GM12878 (cell line): ENCODE measurements around the gene SULT6B1. TPM values are rescaled to one million over a fixed set of nuclear protein-coding genes. Genes with fewer than 3 reads are reported as not detected.

Experiments used
- ATAC-seq: fragments of 200-7000 bp; cut with Tn5 transposase; 3 replicates; pipeline ENCODE4 v1.9.1; 2020; ENCODE audit warnings: mild to moderate bottlenecking, moderate library complexity
- BruUV-seq: library from RNA; stranded (reverse); fragments of 400-500 nt; replicated peaks from 2 replicates; lab custom pipeline; 2021; lab: Mats Ljungman, UMichigan
- CTCF ChIA-PET: fragments of 300-600 bp; sonication (Branson Sonifier 250); formaldehyde crosslinking; extraction: SDS; loops from one replicate; lab custom pipeline; 2021; ENCODE audit warnings: inconsistent platforms; lab: Yijun Ruan, JAX
- POLR2A ChIA-PET: fragments of 350-600 bp; formaldehyde crosslinking; extraction: SDS; loops from one replicate; lab custom pipeline; 2021; ENCODE audit warnings: inconsistent platforms; lab: Charles Lee
- RAD21 ChIA-PET: fragments of 300-600 bp; sonication (Branson Sonifier 250); formaldehyde crosslinking; loops from one replicate; lab custom pipeline; 2023; ENCODE audit warnings: antibody characterized with exemption; ENCODE audit not compliant: unreplicated experiment; lab: Charles Lee
- SMC1A ChIA-PET: fragments of 300-600 bp; sonication (Branson Sonifier 250); formaldehyde crosslinking; loops from one replicate; lab custom pipeline; 2023; ENCODE audit not compliant: unreplicated experiment, uncharacterized antibody; lab: Charles Lee
- DNase-seq: peaks from one replicate; pipeline ENCODE4 v3.0.0-alpha.2; 2011; ENCODE audit warnings: low read depth, low spot score
- FAIRE-seq: peaks from 3 replicates; lab custom pipeline; 2011; peaks lifted over from hg19 to GRCh38; lab: Jason Lieb, UNC
- H2AFZ ChIP-seq: 2 replicates; pipeline ENCODE4 v1.6.0; 2011; ENCODE audit warnings: low read depth, low read length, control low read depth; ENCODE audit not compliant: control insufficient read depth
- H3K27ac ChIP-seq: 2 replicates; pipeline ENCODE4 v1.5.1; 2011; ENCODE audit warnings: control low read depth; ENCODE audit not compliant: control insufficient read depth, insufficient read depth
- H3K27me3 ChIP-seq, 2 experiments: replicated peaks in 1 of 2; 2 replicates each; pipeline versions ENCODE4 v1.6.0 to v1.6.1; 2011; ENCODE audit warnings: low read length in 1 of 2; ENCODE audit not compliant: control insufficient read depth in 2 of 2, insufficient read depth in 2 of 2
- H3K36me3 ChIP-seq, 2 experiments: 2 replicates each; pipeline ENCODE4 v1.5.1; 2011; ENCODE audit warnings: low read length in 1 of 2; ENCODE audit not compliant: control insufficient read depth in 2 of 2, insufficient read depth in 2 of 2
- H3K4me1 ChIP-seq: 2 replicates; pipeline ENCODE4 v1.6.1; 2011; ENCODE audit warnings: mild to moderate bottlenecking, low read length, moderate library complexity, mixed read lengths; ENCODE audit not compliant: control insufficient read depth, insufficient read depth
- H3K4me2 ChIP-seq: 2 replicates; pipeline ENCODE4 v1.6.0; 2011; ENCODE audit warnings: control low read depth; ENCODE audit not compliant: control insufficient read depth, insufficient read depth
- H3K4me3 ChIP-seq: fragments of 200-600 bp; sonication (generic); 2 replicates; pipeline ENCODE4 v1.5.1; 2016
- H3K79me2 ChIP-seq: 2 replicates; pipeline ENCODE4 v1.6.0; 2011; ENCODE audit warnings: low read length; ENCODE audit not compliant: control insufficient read depth, insufficient read depth
- H3K9ac ChIP-seq: 2 replicates; pipeline ENCODE4 v1.8.0; 2011; ENCODE audit warnings: low read length, control low read depth, mixed read lengths; ENCODE audit not compliant: control insufficient read depth, insufficient read depth
- H3K9me3 ChIP-seq: replicated peaks from 3 replicates; pipeline ENCODE4 v1.5.1; 2011; ENCODE audit warnings: mild to moderate bottlenecking, low read length; ENCODE audit not compliant: control insufficient read depth, insufficient read depth
- H4K20me1 ChIP-seq: 2 replicates; pipeline ENCODE4 v1.6.0; 2011; ENCODE audit not compliant: control insufficient read depth, insufficient read depth
- CBX5 ChIP-seq: sonication (generic); IDR thresholded peaks from 2 replicates; pipeline ENCODE4 v1.6.1; 2016; ENCODE audit warnings: low read depth, moderate library complexity, mild to moderate bottlenecking, inconsistent platforms
- EZH2 ChIP-seq: IDR thresholded peaks from 2 replicates; pipeline ENCODE4 v1.6.1; 2012; ENCODE audit warnings: low read depth, mild to moderate bottlenecking, control low read depth, inconsistent platforms, low read length, borderline replicate concordance; ENCODE audit not compliant: control insufficient read depth
- HDGF ChIP-seq: fragments of 450-650 bp; IDR thresholded peaks from 2 replicates; pipeline ENCODE4 v1.6.1; 2016; ENCODE audit warnings: antibody characterized with exemption
- IRF3 ChIP-seq: fragments of 450-650 bp; IDR thresholded peaks from 2 replicates; pipeline ENCODE4 v1.6.1; 2014; ENCODE audit warnings: mild to moderate bottlenecking
- MTA2 ChIP-seq: fragments of 450-650 bp; IDR thresholded peaks from 2 replicates; pipeline ENCODE4 v1.6.1; 2016; ENCODE audit warnings: low read depth, mild to moderate bottlenecking, moderate library complexity
- MXI1 ChIP-seq: fragments of 150-350 bp; IDR thresholded peaks from 2 replicates; pipeline ENCODE4 v1.6.1; 2011; ENCODE audit warnings: low read depth, mild to moderate bottlenecking, inconsistent platforms, low read length, improper control_type of control experiment
- NFXL1 ChIP-seq: fragments of 450-650 bp; IDR thresholded peaks from 2 replicates; pipeline ENCODE4 v1.6.1; 2017; ENCODE audit warnings: antibody characterized with exemption, mild to moderate bottlenecking, borderline replicate concordance
- RAD21 ChIP-seq: IDR thresholded peaks from 2 replicates; pipeline ENCODE4 v1.6.1; 2011; ENCODE audit warnings: mild to moderate bottlenecking, low read depth, low read length, moderate library complexity; ENCODE audit not compliant: insufficient read depth
- SMAD5 ChIP-seq: IDR thresholded peaks from 2 replicates; pipeline ENCODE4 v1.6.1; 2016; ENCODE audit warnings: antibody characterized with exemption, low read depth
- USF1 ChIP-seq: IDR thresholded peaks from 2 replicates; pipeline ENCODE4 v1.6.1; 2011; ENCODE audit warnings: borderline replicate concordance, low read depth, mild to moderate bottlenecking, moderate library complexity, mixed read lengths, low read length; ENCODE audit not compliant: insufficient read depth; ENCODE audit errors: extremely low read length
- ZBED1 ChIP-seq: IDR thresholded peaks from 2 replicates; pipeline ENCODE4 v1.6.1; 2016; ENCODE audit warnings: borderline replicate concordance
- ZBTB40 ChIP-seq: fragments of 450-650 bp; IDR thresholded peaks from 2 replicates; pipeline ENCODE4 v1.6.1; 2016; ENCODE audit warnings: mild to moderate bottlenecking, moderate library complexity, borderline replicate concordance
- ZSCAN29 ChIP-seq: fragments of 450-650 bp; IDR thresholded peaks from 2 replicates; pipeline ENCODE4 v1.6.1; 2017; ENCODE audit warnings: mild to moderate bottlenecking, moderate library complexity
- WGBS: methylation state at CpG from one replicate; pipeline ENCODE4 v1.1.6; 2016; ENCODE audit warnings: low lambda C conversion rate; ENCODE audit not compliant: insufficient replicate concordance, insufficient coverage; ENCODE audit errors: missing lambda C conversion rate; 5-methylcytosine and 5-hydroxymethylcytosine counted together
- in situ Hi-C: fragments of 300-500 bp; cut with MboI; formaldehyde crosslinking; loops from 9 replicates; pipeline ENCODE4 v1.14.3; 2018; ENCODE audit warnings: mixed read lengths
- intact Hi-C: fragments of 100-400 bp; cut with micrococcal nuclease; formaldehyde crosslinking; loops from one replicate; pipeline ENCODE4 v1.14.2; 2022; ENCODE audit not compliant: unreplicated experiment
- polyA plus RNA-seq, 11 experiments: library from polyadenylated mRNA; depleted of rRNA in 4 of 11; unstranded in 6 of 11; stranded (reverse) in 5 of 11; fragments of >200 nt; fragmentation: Nextera tagmentation in 4 of 11; fragmentation: Illumina TruSeq in 1 of 11; extraction: Ambion mirVana in 4 of 11; extraction: Trizol in 1 of 11; gene quantifications; 1 replicate in 1 of 11; 2 replicates in 10 of 11; pipeline versions ENCODE4 v1.2.1 to v1.2.3, GENCODE V29; 2011 to 2016; ENCODE audit warnings: inconsistent platforms in 2 of 11, missing spikeins in 2 of 11, low read depth in 1 of 11
- total RNA-seq, 4 experiments: library from RNA; depleted of rRNA in 3 of 4; stranded (reverse); fragments of >200 nt in 3 of 4; fragmentation: Illumina TruSeq in 1 of 4; extraction: Trizol in 1 of 4; gene quantifications; 2 replicates each; pipeline versions ENCODE4 v1.2.1 to v1.2.3, GENCODE V29; 2013 to 2021

Gene SULT6B1
- total and polyA plus RNA-seq, 10 of the 15 experiments (the other 5 are each of a cell fraction or from before 2014, with no cell fraction given) = not detected

- no peak for DNase-seq
- H3K9ac ChIP-seq = no peak overlapping the region
- intact Hi-C loops (no loop called here), in situ Hi-C loops (no loop called here)
- ChIA-PET CTCF (no interaction called here), SMC1A (no interaction called here)
- no TSS peak for BruUV-seq
- no peaks in the 10 kb centered on the region for H3K27me3 ChIP-seq
- no peaks in the 10 kb centered on the region for H3K79me2 ChIP-seq
- H3K27ac ChIP-seq = no peak overlapping the region
- H3K4me1 ChIP-seq = no peaks in the 10 kb centered on the region
- no peaks in the 10 kb centered on the region for H3K9me3 ChIP-seq
- H3K4me3 ChIP-seq = no peak overlapping the region
- no peaks in the 10 kb centered on the region for H4K20me1 ChIP-seq
- no peak for FAIRE-seq
- no peak overlapping the region for H3K4me2 ChIP-seq
- TF ChIP-seq ZBED1 = no peak
- no peak for TF ChIP-seq MXI1
- no peak for TF ChIP-seq SMAD5
- TF ChIP-seq NFXL1 = no peak
- no peak for TF ChIP-seq CBX5
- TF ChIP-seq USF1 = no peak
- TF ChIP-seq IRF3 = no peak
- TF ChIP-seq HDGF = no peak
- TF ChIP-seq ZBTB40 = no peak
- TF ChIP-seq ZSCAN29 = no peak
- no peak for TF ChIP-seq RAD21
- no peak for TF ChIP-seq EZH2
- TF ChIP-seq MTA2 = no peak
- TF ChIP-seq, all 136 proteins: peak for 0
- Histone ChIP-seq H3K36me3 (peaks cover 6 to 25% of the 10 kb centered on the region in 2 experiments), H2AFZ (no peak overlapping the region)
- no peak for ATAC-seq
- WGBS = 100% methylated on average over 2 of the region's 2 CpGs
- ChIA-PET RAD21 (no interaction called here), POLR2A (interaction anchor here (0.8 kb wide), 1 partner anchor 11 kb away, joined by 3 read pairs; no protein-coding TSS in a partner anchor)
Measured at GRCh38 chr2:37125416-37125815, 63.1 kb downstream of the SULT6B1 start.
